HEK293 (cell line): Measurements from ENCODE around the gene OR13J1.

Source experiments
- CTCF ChIA-PET: fragments of 350-600 bp; formaldehyde crosslinking; extraction: SDS; loops from one replicate; lab custom pipeline; 2021; ENCODE audit warnings: antibody characterized with exemption; lab: Yijun Ruan, JAX
- POLR2A ChIA-PET: fragments of 300-600 bp; formaldehyde crosslinking; extraction: SDS; loops from one replicate; lab custom pipeline; 2020; ENCODE audit warnings: antibody characterized with exemption, inconsistent platforms; lab: Yijun Ruan, JAX
- H3K27ac ChIP-seq: fragments of 200-500 bp; sonication (Bioruptor generic); 2 replicates; pipeline ENCODE4 v1.5.1; 2014; ENCODE audit warnings: low read depth, low read length, control low read depth, inconsistent platforms; ENCODE audit errors: extremely low read depth
- H3K36me3 ChIP-seq, 2 experiments: fragments of 200-500 bp in 1 of 2; sonication (Bioruptor generic) in 1 of 2; 1 replicate in 1 of 2; 2 replicates in 1 of 2; pipeline ENCODE4 v1.5.1; 2014 to 2017; ENCODE audit warnings: inconsistent platforms in 2 of 2, low read length in 2 of 2; ENCODE audit not compliant: control insufficient read depth in 2 of 2, insufficient read depth in 1 of 2
- H3K4me1 ChIP-seq: fragments of 200-500 bp; sonication (Bioruptor generic); 2 replicates; pipeline ENCODE4 v1.5.1; 2014; ENCODE audit warnings: mild to moderate bottlenecking, low read length, inconsistent platforms; ENCODE audit not compliant: control insufficient read depth, insufficient read depth
- H3K4me3 ChIP-seq: 2 replicates; pipeline ENCODE4 v1.5.1; 2011; ENCODE audit warnings: low read depth, mild to moderate bottlenecking, control low read depth, low read length, moderate library complexity
- H3K9me3 ChIP-seq: fragments of 200-500 bp; sonication (Bioruptor generic); 2 replicates; pipeline ENCODE4 v1.5.1; 2014; ENCODE audit warnings: low read depth, low read length, inconsistent platforms; ENCODE audit not compliant: control insufficient read depth, insufficient read depth
- KLF1 ChIP-seq: fragments of 450-650 bp; formaldehyde crosslinking; IDR thresholded peaks from 2 replicates; pipeline ENCODE4 v1.5.1; 2016; ENCODE audit warnings: missing biosample characterization, missing genetic modification characterization
- WT1 ChIP-seq: fragments of 450-650 bp; formaldehyde crosslinking; IDR thresholded peaks from 2 replicates; pipeline ENCODE4 v1.5.1; 2016; ENCODE audit warnings: missing biosample characterization, missing genetic modification characterization
- ZNF211 ChIP-seq: fragments of 450-650 bp; formaldehyde crosslinking; IDR thresholded peaks from 2 replicates; pipeline ENCODE4 v1.5.1; 2016; ENCODE audit warnings: low read depth, missing biosample characterization, missing genetic modification characterization
- ZNF214 ChIP-seq: fragments of 450-650 bp; formaldehyde crosslinking; IDR thresholded peaks from 2 replicates; pipeline ENCODE4 v1.5.1; 2017; ENCODE audit warnings: missing biosample characterization, mild to moderate bottlenecking, missing genetic modification characterization, borderline replicate concordance
- ZNF26 ChIP-seq: fragments of 450-650 bp; formaldehyde crosslinking; IDR thresholded peaks from 2 replicates; pipeline ENCODE4 v1.5.1; 2016; ENCODE audit warnings: missing biosample characterization, missing genetic modification characterization
- ZNF274 ChIP-seq, 2 experiments: fragments of 200-500 bp in 1 of 2; fragments of 450-650 bp in 1 of 2; sonication (Bioruptor generic) in 1 of 2; formaldehyde crosslinking in 1 of 2; IDR thresholded peaks; 2 replicates each; pipeline versions ENCODE4 v1.5.1 to v1.6.1; 2014 to 2016; ENCODE audit warnings: borderline replicate concordance in 1 of 2, inconsistent platforms in 1 of 2, low read length in 1 of 2, missing biosample characterization in 1 of 2, missing genetic modification characterization in 1 of 2
- ZNF423 ChIP-seq: fragments of 450-650 bp; formaldehyde crosslinking; IDR thresholded peaks from 2 replicates; pipeline ENCODE4 v1.5.1; 2016; ENCODE audit warnings: missing biosample characterization, missing genetic modification characterization
- ZNF513 ChIP-seq: fragments of 450-650 bp; IDR thresholded peaks from 2 replicates; pipeline ENCODE4 v1.5.1; 2018; ENCODE audit warnings: missing biosample characterization, missing genetic modification characterization
- ZNF521 ChIP-seq: fragments of 450-650 bp; formaldehyde crosslinking; IDR thresholded peaks from 2 replicates; pipeline ENCODE4 v1.5.1; 2017; ENCODE audit warnings: missing biosample characterization, mild to moderate bottlenecking, missing genetic modification characterization
- ZNF792 ChIP-seq: fragments of 450-650 bp; formaldehyde crosslinking; IDR thresholded peaks from 2 replicates; pipeline ENCODE4 v1.5.1; 2016; ENCODE audit warnings: missing biosample characterization, missing genetic modification characterization
- ZNF837 ChIP-seq: fragments of 450-650 bp; formaldehyde crosslinking; IDR thresholded peaks from 2 replicates; pipeline ENCODE4 v1.5.1; 2016; ENCODE audit warnings: missing biosample characterization, missing genetic modification characterization
- TF ChIP-seq, protein P1 (sequence below): fragments of 450-650 bp; formaldehyde crosslinking; IDR thresholded peaks from 2 replicates; pipeline ENCODE4 v1.5.1; 2016; ENCODE audit warnings: missing biosample characterization, missing genetic modification characterization
- TF ChIP-seq, protein P2 (sequence below): fragments of 450-650 bp; formaldehyde crosslinking; IDR thresholded peaks from 2 replicates; pipeline ENCODE4 v1.5.1; 2016; ENCODE audit warnings: missing biosample characterization, missing genetic modification characterization, borderline replicate concordance

OR13J1 gene

DNA sequence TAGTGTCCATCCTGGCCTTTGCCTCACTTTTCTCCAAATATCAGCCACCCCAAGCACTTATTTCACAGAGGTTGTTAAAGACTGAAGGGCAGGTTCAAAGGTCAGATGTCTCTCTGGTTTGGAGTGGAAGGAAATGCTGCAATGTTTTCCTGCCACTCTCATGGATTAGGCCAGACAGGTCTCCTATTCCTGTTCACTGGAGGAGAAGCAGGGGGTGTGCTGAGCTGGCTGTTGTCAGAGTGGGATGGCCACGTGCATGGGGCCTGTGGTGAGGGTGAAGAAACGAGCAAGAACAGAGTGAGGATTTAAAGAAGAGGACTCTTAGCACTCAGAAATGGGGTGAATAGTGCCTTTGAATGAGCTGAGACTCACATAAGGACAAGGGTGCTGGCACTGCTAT, 34.4 kb downstream of the OR13J1 start (continued):
- no peak for TF ChIP-seq ZNF274 (IDR thresholded peaks at IDR 0.05; ENCODE audit: low read length)
- TF ChIP-seq ZNF274 (tag by site-specific recombination; IDR thresholded peaks at IDR 0.05; ENCODE audit: borderline replicate concordance), result no peak

DNA sequence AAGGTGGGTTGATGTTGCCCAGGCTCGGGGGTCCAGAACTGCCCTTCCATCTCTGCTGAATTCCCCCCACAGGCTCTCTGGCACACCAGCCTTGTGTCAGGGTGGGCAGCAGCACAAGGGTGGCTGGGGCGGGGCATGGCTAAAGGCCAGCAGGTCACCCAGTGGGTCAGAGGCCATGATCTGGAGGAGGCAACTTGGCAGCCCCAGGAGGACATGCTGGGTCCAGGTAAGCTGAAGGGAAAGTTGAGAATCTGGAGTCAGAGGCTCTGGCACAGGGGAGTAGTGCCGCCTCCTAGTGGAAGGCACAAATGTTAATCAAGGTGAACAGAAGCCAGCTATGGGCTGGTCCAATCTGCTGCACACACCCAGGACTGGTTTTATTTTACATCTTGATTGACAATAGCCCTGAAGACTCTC, 35.0 kb downstream of the OR13J1 start:
- Histone ChIP-seq H3K9me3 (no peaks in the 10 kb centered on the region), H3K4me3 (no peak overlapping the region), H3K27ac (no peak overlapping the region), H3K36me3 (peaks cover 0 to 13% of the 10 kb centered on the region in 2 experiments; a peak in 1 of 3 replicates), H3K4me1 (no peaks in the 10 kb centered on the region; the same call in 1 of the 2 replicates)
- CTCF ChIA-PET, result interaction anchor here (0.7 to 3.9 kb wide), 14 partner anchors 9 to 137 kb away, joined by 3 to 28 read pairs (median 4); partner anchors contain the start of gene HRCT1
- POLR2A ChIA-PET, result no interaction called here
- TF ChIP-seq, protein P1, sequence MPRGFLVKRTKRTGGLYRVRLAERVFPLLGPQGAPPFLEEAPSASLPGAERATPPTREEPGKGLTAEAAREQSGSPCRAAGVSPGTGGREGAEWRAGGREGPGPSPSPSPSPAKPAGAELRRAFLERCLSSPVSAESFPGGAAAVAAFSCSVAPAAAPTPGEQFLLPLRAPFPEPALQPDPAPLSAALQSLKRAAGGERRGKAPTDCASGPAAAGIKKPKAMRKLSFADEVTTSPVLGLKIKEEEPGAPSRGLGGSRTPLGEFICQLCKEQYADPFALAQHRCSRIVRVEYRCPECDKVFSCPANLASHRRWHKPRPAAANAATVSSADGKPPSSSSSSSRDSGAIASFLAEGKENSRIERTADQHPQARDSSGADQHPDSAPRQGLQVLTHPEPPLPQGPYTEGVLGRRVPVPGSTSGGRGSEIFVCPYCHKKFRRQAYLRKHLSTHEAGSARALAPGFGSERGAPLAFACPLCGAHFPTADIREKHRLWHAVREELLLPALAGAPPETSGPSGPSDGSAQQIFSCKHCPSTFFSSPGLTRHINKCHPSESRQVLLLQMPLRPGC (tag by site-specific recombination), result no peak
- TF ChIP-seq WT1 (tag by site-specific recombination), result no peak
- no peak for TF ChIP-seq ZNF837
- TF ChIP-seq ZNF521 (tag by site-specific recombination), result no peak
- no peak for TF ChIP-seq ZNF792 (tag by site-specific recombination)
- TF ChIP-seq ZNF513 (tag by site-specific recombination), result no peak
- TF ChIP-seq ZNF26 (tag by site-specific recombination), result no peak
- TF ChIP-seq, protein P2, sequence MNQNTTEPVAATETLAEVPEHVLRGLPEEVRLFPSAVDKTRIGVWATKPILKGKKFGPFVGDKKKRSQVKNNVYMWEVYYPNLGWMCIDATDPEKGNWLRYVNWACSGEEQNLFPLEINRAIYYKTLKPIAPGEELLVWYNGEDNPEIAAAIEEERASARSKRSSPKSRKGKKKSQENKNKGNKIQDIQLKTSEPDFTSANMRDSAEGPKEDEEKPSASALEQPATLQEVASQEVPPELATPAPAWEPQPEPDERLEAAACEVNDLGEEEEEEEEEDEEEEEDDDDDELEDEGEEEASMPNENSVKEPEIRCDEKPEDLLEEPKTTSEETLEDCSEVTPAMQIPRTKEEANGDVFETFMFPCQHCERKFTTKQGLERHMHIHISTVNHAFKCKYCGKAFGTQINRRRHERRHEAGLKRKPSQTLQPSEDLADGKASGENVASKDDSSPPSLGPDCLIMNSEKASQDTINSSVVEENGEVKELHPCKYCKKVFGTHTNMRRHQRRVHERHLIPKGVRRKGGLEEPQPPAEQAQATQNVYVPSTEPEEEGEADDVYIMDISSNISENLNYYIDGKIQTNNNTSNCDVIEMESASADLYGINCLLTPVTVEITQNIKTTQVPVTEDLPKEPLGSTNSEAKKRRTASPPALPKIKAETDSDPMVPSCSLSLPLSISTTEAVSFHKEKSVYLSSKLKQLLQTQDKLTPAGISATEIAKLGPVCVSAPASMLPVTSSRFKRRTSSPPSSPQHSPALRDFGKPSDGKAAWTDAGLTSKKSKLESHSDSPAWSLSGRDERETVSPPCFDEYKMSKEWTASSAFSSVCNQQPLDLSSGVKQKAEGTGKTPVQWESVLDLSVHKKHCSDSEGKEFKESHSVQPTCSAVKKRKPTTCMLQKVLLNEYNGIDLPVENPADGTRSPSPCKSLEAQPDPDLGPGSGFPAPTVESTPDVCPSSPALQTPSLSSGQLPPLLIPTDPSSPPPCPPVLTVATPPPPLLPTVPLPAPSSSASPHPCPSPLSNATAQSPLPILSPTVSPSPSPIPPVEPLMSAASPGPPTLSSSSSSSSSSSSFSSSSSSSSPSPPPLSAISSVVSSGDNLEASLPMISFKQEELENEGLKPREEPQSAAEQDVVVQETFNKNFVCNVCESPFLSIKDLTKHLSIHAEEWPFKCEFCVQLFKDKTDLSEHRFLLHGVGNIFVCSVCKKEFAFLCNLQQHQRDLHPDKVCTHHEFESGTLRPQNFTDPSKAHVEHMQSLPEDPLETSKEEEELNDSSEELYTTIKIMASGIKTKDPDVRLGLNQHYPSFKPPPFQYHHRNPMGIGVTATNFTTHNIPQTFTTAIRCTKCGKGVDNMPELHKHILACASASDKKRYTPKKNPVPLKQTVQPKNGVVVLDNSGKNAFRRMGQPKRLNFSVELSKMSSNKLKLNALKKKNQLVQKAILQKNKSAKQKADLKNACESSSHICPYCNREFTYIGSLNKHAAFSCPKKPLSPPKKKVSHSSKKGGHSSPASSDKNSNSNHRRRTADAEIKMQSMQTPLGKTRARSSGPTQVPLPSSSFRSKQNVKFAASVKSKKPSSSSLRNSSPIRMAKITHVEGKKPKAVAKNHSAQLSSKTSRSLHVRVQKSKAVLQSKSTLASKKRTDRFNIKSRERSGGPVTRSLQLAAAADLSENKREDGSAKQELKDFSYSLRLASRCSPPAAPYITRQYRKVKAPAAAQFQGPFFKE (tag by site-specific recombination), result no peak
- TF ChIP-seq ZNF214 (tag by site-specific recombination), result no peak
- no peak for TF ChIP-seq ZNF211
- no peak for TF ChIP-seq KLF1 (tag by site-specific recombination)
- TF ChIP-seq ZNF423 (tag by site-specific recombination), result no peak
- TF ChIP-seq, all 188 proteins: peak for 0
